ENCODE data around the gene CTSF.

The CTSF gene

DNA sequence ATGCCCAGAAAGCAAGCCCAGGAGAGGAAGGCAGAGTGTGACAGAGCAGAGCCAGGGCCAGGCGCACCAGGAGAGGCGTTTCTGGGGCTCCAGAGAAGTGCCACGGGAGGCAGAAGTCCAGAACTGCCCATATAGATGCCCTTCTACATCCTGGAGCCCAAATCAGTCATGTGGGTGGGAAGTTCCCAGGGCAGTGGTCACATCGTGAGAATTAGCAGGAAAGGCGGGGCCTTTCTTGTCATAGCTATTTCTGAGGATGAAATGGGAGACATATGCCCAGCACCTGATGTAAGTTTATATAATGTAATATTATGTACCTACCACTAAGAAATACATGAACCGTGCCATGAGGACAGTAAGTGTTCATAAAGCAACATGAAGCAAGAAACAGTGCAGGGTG, 35.6 kb downstream of the CTSF start:
- DNase-seq (ENCODE audit: low read depth): no peak

DNA sequence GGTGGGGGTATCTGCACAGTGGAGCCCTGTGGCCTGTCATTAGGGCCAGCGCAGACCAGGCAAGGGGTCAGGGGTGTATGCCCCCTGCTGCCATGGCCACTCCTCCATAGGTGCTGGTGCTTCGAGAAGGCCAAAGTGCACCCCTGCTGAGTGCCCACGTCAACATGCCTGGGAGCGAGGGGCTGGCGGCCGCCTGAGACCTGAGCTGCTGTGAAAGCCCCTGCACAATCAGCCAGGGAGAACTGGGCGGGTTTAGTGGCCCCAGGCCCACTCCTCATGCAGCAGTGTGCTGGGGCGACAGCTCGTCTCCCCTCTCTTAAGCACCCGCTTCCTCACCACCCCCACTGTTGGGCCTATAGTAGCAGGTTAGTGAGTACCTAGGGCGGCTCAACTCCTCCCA, 36.6 kb downstream of the CTSF start:
- no peak for DNase-seq (ENCODE audit: low read depth)

DNA sequence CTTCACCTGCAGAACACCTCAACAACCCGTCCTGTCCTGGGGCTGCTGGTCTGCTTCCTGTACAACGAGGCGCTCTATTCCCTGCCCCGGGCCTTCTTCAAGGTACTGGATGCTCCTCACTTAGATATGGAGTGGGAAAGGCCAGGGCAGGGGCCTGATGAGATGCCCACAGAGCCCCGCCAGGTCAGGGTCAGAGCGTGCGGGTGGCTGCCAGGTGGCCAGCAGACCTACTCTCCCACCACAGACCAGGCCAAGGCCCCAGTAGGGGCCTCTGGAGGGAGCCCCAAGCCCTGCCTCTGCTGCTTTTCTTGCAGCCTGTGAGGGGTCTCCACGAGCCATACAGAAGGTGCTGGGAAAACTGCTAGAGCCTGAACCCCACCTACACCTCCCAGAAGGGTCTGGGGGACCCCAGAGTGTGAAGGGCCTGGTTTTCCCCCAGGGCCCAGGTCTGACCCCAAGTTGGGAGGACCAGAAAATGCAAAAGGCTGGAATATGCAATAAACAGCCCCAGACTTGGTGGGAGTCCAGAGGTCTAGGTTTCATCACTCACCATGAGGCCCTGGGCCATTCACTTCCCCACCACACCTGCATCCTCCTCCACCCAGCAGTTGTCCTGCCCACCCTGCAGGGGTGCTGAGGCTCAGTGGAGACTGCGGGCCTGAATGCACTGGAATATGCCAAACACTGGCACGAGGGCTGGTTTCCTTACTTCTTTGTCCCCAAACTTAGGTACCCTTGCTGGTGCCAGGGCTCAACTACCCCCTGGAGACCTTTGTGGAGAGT, 37.3 kb downstream of the CTSF start:
- no peak for DNase-seq (ENCODE audit: low read depth)

DNA sequence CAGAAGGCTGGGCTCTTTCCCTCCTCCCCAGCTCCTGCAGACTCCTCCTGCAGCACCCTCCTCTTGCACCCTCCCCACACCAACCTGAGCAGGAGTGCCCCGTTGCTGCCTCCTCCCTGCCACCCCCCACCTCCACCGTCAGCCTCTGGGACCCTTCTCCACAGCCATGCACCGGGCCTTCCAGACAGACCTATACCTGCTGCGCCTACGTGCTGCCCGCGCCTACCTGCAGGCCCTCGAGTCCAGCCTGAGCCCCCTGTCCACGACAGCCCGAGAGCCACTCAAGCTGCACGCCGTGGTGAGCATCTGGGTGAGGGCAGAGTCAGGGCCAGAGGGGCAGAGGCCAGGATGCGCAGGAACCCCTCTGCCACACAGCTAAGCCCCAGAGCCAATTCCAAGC, 38.8 kb downstream of the CTSF start:
- no peak for DNase-seq (ENCODE audit: low read depth)

DNA sequence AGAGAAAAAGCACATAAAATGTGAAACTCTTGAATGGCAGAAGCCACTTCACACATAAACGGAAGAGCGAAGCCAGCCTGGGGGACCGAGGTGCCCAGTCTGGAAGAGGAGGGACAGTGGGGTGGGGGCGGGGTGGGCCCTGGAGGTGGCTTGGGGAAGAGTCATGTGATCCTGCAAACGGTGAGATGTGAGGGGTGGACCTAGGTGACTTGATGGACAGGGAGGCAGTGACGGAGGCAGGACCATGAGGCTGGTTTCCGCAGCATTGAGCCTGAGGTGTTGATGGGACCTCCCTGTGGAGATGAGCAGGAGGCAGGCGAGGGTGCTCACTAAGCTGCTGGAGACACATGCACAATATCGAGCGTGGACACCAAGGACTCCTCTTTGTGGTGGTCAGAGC, 39.3 kb downstream of the CTSF start:
- DNase-seq (ENCODE audit: low read depth): no peak

DNA sequence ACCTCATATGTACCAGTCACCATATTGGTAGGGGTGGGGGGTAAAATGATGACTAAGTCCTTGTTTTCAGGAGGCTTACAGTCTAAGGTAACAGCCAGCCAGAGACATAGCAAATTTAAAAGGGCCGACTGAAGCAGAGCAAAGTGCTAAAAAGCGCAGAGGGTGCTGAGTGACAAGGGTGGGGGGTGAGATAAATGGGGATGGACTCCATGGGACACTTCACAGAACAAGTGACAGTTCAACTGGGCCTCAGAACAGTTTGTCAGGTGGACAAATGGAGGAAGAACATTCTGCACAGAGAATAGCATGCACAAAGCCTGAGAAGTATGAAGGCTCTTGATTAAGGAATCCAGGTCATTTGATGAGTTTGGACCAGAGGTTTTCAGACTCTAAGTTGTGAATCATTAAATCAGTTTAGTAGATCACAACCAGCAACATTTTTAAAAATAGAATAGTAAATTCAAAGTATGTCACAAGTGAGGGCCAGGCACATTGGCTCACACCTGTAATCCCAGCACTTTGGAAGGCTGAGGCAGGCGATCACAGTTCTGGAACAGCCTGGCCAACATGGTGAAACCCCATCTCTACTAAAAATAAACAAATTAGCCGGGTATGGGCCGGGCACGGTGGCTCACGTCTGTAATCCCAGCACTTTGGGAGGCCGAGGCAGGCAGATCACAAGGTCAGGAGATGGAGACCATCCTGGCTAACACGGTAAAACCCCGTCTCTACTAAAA, 43.9 kb downstream of the CTSF start:
- DNase-seq (ENCODE audit: low read depth): no peak

DNA sequence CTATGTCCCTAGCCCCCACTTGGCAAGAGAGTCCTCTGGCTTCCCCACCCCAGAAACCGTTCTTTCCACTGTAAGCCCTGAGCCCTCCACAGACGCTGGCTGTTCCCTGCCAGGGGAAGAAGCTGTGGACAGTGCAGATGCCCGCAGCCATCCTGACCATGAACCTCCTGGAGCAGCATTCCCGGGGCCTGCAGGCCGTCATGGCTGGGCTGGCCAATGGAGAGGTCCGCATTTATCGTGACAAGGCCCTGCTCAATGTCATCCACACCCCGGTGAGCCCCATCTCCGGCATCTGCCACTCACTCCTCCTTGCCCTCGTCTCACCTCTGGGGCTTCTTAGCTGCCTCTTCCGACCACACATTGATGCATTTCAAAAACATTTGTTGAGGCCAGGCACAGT, 44.8 kb downstream of the CTSF start:
- DNase-seq (ENCODE audit: low read depth): no peak

Measured in activated T-helper 1 cell treated with Interleukin-2 at 50 U/mL for 16 hours (primary cell).